G401 (cell line): ENCODE measurements around the gene COPZ1. TPM values are rescaled to one million over a fixed set of nuclear protein-coding genes. Genes with fewer than 3 reads are reported as not detected.

Experiments used
- DNase-seq: peaks from one replicate; pipeline ENCODE4 v3.0.0-alpha.2; 2015; ENCODE audit warnings: low spot score
- in situ Hi-C: cut with HindIII; loops from 2 replicates; pipeline ENCODE4 v1.10.0; 2016; ENCODE audit warnings: low sequenced_read_pairs, mixed read lengths
- total RNA-seq: library from RNA; depleted of rRNA; stranded (reverse); fragments of >200 nt; shearing (Covaris generic); gene quantifications from 2 replicates; pipeline ENCODE4 v1.2.3, GENCODE V29; 2014

The COPZ1 gene
- total RNA-seq, 1 experiment from 2014 or later, result 225 TPM

DNA sequence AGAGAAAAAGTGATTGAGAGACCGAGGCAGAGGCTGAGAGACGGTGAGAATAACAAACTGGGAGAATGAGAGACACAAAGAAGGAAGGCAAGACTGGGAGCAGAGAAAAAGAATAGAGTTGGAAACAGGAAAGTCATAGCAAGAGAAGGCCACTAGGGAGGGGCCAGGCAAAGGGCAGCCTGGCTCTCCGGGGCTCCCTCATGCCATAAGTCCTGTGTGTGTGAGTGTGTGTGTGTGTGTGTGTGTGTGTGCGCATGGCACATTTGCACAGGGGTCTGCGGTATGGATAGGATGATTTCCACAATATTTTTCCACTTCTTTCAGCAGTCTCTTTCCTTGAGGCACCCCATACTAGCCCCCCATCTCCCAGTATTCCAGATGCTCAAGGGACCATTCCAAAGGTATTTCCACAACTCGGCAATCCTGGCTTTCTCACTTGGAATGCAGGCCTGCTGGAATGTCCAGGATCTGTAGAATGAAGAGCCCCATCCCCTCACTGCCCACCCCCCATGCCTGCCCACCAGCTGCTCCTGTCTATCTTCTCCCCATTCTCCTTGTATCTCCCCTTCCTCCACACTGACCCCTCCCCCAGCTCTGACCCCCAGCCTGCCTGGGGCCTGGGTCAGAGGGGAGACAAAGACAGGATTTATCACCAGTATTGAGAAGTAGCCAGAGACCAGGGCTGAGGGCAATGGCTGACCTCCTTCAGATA is 30.3 kb downstream of the COPZ1 start:
- in situ Hi-C loops, result loop anchor here (25.0 kb wide), 1 partner anchor 143 kb away; no protein-coding TSS in a partner anchor
- no peak for DNase-seq

DNA sequence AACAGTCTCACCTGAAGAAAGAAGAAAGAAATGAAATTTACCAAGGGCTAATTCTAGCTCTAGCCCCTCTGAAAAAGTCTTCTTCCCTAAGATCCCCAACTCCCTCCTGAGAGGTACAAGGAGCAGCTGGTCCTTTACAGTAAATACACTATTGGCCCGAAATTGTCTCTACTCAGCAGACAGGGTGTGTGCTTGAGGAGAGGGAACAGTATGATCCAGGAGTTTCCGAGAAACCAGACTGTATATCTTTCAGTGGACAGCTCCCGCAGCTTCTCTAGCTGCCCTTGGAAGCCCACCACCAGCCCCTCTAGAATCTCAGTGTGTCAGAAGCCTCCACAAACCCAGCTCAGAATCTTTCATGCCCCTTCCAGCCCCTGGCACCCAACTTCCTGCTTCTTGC is 31.3 kb downstream of the COPZ1 start:
- DNase-seq, result no peak
- in situ Hi-C loops, result loop anchor here (25.0 kb wide), 1 partner anchor 144 kb away; no protein-coding TSS in a partner anchor

DNA sequence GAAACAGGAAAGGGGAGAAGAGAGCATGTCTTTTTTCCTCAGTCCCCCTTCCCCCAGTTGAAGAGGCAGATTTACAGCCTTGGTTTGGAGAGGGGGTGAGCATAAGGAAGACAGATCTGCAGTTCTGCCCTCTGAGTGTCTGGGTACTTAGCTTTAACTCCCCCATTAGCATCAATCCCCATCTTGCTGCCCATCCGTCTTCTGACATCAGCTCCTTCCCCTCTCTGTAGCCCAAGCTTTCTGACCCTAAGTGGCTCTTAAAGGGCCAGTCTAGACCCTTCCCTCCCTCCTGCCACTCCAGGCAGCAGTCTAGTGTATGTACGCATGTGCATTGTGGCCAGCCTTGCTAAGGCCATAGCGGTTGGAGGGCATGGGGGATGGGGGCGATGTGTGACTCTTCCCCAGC is 32.0 kb downstream of the COPZ1 start:
- in situ Hi-C loops, result loop anchor here (25.0 kb wide), 1 partner anchor 145 kb away; no protein-coding TSS in a partner anchor
- peak; percentile 70 for DNase-seq

DNA sequence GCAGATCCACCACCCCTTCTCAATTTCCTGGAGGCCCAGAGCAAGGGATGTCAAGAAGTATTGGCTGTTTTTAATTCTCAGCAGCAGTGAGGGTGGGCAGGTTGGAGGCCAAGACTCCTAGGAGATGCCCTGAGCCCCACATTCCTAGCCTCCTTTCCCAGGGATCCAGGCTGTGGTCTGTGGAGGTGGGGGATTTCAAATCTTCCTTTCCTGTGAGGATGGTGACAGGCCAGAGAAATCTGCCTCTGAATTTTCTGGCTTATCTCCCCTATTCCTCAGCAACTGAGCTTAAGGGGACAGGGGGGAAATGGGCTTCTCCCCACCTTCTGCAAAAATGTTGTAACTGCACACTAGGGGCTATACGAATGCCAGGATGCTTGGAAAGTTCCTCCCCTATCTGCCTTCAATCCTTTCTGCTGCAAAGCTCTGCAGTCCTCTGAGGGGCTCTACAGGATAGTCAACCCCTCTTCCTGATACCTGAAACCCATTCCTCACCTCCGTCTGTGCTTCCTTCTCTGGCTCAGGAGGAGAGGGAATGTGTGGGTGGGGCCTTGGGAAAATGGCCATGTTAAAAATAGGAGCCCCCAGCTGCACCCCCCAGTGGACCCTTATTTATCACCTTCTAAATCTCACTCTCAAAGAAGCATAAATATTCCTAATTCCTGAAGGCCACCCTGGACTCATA is 32.7 kb downstream of the COPZ1 start:
- in situ Hi-C loops, result loop anchor here (25.0 kb wide), 1 partner anchor 145 kb away; no protein-coding TSS in a partner anchor
- DNase-seq, result no peak

DNA sequence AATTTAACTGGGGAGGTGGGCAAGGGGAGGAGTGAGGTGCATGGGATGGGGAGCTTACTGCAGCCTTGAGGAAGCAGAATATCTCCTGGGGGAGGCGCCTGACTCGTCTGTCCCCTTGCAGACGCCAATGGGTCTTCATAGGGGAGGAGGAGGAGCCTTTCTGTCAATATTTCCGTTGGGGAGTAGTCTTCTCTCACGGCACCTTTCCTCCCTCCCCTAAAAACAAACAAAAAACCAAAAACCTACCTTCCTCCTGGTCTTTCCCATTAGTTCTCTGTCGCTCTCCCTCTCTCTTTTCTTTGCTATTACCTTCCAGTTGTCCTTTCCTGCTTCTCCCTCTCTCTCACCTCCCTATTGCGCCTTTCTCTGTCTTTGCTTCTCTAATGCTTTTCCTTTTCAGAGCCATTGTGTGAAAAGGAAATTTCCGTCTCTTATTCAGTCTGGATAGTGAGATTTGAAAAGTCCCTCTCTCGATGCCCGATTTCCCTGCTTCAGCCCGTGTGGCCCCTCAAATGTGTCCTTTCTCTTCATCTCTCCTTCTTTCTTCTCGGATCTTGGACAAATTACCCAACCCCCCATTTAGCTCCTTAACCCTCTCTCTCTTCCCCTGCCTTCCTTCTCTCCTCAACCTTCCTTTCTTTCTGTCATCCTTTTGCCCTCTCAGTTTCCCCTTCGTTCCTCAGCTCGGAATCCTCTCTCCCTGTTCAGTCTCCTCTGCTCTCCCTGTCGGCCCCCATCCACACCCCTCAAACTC is 33.4 kb downstream of the COPZ1 start:
- in situ Hi-C loops, result loop anchor here (25.0 kb wide), 1 partner anchor 146 kb away; no protein-coding TSS in a partner anchor
- peak; percentile 94 for DNase-seq

DNA sequence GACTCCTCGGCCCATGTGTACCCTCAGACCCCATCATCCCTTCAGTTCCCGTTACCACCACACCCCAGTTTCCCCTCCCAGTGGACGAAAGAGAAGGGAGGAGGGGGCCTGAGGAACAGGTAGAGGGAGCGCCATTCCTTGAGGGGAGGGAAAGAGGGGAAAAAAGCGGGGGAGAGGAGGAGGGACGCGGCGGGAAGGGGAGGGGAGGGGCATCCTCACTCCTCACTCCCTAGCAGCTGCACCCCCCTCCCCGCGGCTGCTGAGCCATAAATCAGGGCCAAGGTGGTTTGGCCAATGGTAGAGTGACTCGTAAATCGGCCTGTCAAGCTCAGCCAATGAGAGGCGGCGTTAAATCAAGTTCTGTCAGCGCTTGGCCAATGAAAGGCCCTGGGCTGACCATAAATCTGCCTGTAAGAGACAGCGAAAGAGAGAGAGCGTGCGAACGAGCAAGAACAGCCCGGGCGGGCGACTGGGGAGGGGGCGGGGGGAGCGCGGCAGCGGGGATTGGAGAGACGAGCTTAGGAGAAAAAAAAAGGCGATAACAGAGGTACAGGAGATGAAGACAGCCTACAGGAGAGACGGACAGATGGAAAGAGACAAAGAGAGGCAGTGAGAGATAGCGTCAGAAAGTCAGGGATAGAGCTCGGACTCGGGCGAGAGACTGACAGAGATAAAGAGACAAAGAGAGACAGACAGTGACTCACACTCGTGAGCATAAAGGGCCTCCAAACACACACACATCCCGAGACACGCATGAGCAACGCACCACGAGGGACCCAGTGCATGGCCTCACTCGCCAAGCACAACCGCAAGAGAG is 34.2 kb downstream of the COPZ1 start:
- in situ Hi-C loops, result loop anchor here (25.0 kb wide), 1 partner anchor 147 kb away; no protein-coding TSS in a partner anchor

DNA sequence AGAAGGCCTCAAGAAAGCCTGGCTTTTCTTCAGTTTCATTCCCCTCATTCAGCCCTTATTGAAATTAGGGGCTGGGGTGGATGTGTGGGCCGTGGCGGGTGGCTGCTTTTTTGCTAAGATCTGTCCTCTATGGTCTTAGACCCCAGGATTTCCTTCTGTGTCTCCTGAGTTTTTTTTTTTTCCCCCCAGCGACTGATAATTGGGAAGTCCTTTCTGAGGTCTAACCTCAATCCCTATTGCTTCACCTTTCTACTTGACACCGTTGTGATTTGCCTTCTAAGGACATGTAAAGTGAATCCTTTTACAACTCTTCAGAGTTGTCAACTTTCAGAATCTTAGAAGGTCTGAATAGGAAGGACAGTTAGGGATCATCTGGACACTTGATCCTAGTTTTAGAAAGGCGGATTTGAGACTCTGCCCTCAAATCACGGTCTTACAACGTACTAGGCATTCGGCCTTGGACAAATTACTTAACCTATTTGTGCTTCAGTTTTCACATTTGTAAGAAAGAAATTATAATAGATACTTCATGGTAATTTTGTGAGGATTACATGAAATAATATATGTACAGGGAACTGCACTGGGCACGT is 34.9 kb downstream of the COPZ1 start:
- in situ Hi-C loops, result loop anchor here (25.0 kb wide), 1 partner anchor 148 kb away; no protein-coding TSS in a partner anchor
- no peak for DNase-seq

More for the DNA sequence above, 34.2 kb downstream of the COPZ1 start:
- peak; percentile 100 for DNase-seq

DNA sequence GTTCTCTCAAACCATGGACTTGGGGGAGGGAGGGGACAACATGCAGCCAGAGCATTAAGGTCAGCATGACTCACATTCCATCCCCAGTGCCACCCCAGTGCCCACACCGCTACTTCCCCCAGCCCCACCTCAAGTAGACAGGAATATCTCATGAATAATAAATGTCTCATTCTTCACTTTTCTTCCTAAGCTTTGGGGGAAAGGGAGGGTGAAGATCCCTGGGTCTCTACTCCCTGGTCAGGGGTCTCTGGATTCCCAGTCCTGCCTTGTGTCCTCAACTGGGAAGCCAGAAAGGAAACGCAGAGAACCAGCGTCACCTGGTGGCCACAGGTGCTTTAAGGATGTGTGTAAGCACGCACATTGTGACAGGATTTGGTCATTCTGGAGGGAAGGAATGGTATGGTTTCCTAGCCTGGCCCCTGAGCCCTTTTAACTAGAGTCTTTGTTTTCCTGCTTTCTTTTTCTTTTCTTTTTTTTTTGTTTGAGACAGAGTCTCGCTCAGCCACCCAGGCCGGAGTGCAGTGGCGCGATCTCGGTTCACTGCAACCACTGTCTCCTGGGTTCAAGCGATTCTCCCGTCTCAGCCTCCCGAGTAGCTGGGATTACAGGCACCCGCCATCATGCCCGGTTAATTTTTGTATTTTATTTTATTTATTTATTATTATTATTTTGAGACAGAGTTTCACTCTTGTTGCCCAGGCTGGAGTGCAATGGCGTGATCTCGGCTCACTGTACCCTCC is 36.0 kb downstream of the COPZ1 start:
- in situ Hi-C loops, result loop anchor here (25.0 kb wide), 1 partner anchor 149 kb away; no protein-coding TSS in a partner anchor
- peak; percentile 88 for DNase-seq

DNA sequence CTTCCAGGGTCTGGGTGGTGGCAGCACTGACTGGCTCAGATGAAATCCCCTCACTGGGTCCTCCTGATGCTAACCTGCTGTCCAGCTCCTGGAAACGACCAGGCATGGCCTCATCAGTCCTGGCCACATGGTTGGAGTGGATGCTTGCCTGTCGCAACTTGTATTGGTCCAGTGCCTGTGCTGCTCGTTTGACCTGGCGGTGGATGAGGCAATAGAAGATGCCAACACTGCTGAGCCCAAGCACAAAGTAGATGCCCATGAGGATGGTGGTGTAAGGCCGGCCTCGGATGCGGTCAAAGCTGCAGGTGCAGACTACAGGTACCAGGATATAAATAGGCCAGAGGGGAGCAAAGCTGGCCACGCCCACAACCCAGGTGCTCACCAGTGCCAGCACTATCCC is 38.1 kb downstream of the COPZ1 start:
- in situ Hi-C loops, result loop anchor here (25.0 kb wide), 1 partner anchor 151 kb away; no protein-coding TSS in a partner anchor
- DNase-seq, result no peak

DNA sequence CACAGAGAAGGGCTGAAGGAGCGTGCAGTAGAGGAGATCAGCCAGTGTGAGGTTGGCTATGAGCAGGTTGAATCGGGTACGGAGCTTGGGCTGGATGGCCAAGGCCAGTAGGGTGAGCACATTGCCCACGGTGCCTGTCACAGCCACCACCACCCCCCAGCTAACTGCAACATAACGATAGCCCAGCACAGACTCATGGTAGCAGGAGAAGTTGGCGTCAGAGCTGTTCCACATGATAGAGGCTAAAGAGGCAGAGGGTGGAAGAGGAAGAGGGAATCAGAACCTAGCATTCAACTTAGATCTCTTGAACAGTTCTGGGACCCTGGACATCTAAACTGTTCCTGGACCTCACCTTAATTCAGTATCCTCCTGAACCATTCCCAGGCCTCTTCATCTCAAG is 38.7 kb downstream of the COPZ1 start:
- no peak for DNase-seq
- in situ Hi-C loops, result loop anchor here (25.0 kb wide), 1 partner anchor 151 kb away; no protein-coding TSS in a partner anchor

DNA sequence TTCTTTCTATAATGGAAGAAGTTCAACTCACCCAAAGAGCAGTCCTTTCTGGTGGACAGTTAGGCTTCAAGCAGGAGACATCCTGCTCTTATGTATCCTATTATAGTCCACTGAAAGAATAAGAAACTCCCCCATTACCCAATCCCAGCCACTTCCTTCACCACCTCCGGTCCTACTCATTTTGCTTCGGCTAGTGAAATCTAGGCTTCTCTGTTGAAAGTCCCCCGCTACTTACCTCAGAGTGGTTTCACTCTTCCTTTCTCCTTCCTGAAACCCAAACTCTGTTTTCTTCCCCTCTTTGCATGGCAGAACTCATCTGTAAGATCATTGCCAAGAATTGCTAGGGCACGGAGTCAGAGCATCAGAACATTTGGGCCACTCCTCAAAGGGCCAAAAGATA is 39.5 kb downstream of the COPZ1 start, which contains the start of gene GPR84:
TSS of gene GPR84 (minus strand) at position 74 of the 400 bp plus-strand sequence. CDS start 635 bp downstream, outside the sequence.
- in situ Hi-C loops, result loop anchor here (25.0 kb wide), 1 partner anchor 152 kb away; no protein-coding TSS in a partner anchor
- DNase-seq, result no peak

DNA sequence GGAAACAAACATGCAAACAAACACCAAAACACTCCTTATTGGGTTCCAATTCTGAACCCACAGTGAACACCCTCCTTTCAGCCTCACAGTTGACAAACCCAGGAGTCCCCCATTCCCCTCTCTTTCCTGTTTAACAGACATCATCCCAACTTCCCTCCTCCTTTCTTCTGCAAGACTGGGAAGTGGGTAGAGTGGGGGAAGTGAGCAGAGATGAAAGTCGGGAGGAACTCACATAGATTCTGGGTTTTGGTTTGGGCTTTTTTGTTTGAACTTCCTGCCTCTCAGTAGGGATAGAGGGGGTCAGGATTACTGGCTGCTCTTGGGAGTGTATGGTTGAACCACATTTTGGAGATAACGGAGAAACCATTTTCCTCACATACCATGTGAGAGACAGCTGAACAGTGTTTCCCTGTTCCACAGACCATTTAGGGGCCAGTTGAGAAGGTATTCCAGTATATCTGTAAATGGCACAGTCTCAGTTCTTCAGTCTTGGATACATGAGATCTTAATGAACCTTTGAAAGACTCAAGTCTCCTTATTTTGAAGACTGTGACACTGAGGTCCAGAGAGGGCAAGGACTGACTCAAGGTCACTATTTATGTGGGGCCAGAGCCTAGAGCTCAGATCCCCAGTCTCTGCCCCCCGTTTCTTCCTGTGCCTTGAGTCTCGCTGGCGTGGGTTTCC is 43.2 kb downstream of the COPZ1 start:
- in situ Hi-C loops, result loop anchor here (25.0 kb wide), 1 partner anchor 156 kb away; no protein-coding TSS in a partner anchor
- DNase-seq, result no peak

DNA sequence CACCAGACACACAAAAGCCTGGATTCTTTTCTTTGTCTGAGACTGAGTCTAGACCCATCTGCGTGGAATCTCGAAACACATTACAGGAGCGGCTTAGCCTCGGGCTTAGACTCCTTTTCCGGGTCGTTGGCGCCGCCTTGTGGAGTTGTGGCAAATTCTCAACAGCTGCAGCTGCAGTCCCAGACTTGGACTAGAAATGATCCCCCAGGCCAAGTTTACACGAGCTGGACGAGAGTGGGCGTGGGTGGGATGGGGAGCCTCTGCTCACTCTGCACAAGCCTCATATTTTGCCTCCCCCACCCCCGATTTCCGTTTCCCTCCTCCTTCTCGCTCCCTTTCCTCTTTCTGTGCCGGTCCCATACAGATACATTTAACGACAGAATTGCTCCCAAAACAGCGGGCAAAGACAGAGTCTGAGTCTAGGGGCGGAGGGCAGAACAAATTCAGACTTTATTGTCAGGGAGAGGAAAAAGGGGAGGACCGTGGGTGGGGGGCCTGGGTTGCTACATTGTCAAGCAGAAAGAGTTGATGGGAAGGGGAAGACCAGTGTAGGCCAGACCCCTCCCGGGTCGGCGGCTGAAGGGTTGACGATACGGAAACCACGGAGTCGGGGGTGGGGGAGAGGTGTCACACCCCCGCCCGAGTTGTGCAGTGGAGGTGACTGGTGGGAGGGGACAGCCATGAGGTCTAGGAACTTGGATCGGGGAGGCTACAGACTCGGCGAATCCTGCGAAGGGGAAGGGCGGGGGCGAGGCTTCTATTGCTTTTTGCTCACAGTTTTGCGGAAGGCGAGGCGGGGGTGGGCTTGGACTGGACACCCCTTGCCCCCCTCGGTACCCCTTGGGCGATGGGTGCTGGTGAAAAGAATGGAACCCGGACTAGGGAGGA is 44.0 kb downstream of the COPZ1 start:
- DNase-seq, result peak; percentile 85
- in situ Hi-C loops, result loop anchor here (25.0 kb wide), 1 partner anchor 157 kb away; no protein-coding TSS in a partner anchor

DNA sequence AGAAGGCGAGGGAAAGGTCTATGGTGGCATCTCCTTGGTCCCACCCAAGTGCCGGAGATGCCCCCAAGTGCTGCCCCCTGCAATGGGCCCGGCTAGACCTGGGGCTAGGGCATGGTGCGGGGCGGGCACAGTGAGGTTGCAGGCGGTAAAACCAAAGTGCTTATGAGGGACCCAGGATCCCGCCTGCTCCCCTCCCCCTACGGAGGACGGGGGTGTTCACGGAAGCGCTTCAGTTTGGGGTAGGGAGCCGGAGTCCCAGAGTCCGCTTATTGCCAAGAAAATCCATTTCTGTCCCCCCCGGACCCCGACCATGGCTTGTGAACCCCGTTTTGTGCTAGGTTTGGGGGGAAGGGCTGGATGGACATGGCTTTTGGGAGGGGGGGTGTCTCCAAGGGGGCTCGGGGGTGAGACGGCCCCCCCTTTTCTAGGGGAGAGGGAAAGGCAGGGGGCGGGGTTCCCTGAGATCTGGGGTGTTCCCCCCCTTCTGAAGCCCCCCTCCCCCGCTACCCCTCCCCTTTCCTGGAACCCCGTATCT is 44.7 kb downstream of the COPZ1 start:
- in situ Hi-C loops, result loop anchor here (25.0 kb wide), 1 partner anchor 157 kb away; no protein-coding TSS in a partner anchor
- DNase-seq, result no peak

DNA sequence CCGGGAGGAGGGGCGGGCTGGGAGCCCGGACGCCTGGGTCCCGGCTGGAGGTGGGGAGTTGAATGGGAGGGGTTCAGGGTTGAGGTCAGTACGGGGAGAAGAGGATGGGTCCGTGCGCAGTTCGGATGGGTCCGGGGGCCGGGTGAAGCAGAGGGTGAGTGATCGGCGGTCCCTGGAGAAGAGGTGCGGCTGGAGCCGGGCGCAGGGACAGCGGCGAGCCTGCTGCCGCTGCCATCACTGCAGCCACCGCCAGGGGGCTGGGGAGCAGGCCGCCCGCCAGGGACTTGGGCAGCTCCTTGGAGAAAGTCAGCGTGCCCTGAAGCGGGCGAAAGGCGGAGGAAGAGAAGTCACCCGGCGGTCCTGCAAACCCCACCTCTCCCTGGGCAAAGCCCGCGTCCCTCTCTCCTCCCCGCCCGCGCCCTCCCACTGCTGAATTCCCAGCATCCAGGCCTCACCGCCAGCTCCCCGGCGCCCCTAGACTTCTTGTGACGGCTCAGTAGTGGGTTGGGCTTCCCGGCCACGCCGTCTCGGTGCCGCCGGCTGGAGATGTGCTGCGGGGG is 45.3 kb downstream of the COPZ1 start:
- DNase-seq, result peak; percentile 69
- in situ Hi-C loops, result loop anchor here (25.0 kb wide), 1 partner anchor 158 kb away; no protein-coding TSS in a partner anchor
